Iris pigment epithelial cell (primary cell): Measurements from ENCODE around the gene DGCR8.
"Not testable (repeated sequence)": the region's sequence is repeated elsewhere in the genome, so short reads cannot be mapped to it uniquely, and the experiment has no call there.

Experiments
- DNase-seq: peaks from one replicate; pipeline ENCODE4 v3.0.0-alpha.2; 2011; ENCODE audit warnings: low read depth

DGCR8 gene

DNA sequence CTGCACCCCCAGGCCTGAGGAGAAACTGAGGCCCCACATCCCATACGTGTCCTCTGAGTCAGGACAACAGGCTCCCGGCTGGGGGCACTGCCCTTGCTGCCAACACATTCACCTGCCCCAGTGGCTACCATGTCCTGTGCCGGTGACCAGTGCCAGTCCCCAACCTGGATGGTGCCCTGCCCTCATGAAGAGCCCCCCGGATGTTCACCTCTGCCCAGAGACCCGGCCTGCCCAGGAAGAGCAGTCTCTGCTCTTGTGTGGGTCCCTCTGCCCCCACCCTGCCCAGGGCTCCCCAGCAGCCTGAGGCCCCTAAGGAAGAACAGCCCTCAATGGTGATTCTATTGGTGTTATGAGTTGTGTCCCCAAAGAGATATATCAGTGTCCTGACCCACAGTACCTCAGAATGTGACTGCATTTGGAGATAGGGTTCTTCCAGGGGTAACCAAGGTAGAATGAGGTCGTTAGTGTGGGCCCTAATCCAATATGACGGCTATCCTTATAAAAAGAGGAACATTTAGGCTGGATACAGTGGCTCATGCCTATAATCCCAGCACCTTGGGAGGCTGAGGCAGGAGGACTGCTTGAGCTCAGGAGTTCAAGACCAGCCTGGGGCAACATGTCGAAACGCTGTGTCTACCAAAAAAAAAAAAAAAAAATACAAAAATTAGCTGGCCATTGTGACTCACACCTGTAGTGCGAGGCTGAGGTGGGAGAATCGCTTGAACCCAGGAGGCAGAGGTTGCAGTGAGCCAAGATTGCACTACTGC, 13.2 kb upstream of the DGCR8 start:
- DNase-seq = no peak

DNA sequence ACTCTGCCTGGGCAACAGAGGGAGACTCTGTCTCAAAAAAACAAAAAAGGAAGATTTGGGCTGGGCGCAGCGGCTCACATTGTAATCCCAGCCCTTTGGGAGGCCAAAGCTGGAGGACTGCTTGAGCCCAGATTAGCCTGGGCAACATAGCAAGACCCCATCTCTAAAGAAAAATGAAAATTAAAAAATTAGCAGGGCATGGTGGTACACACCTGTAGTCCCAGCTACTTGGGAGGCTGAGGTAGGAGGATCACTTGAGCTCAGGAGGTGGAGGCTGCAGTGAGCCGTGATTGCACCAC, 12.7 kb upstream of the DGCR8 start:
- not testable (repeated sequence) for DNase-seq

DNA sequence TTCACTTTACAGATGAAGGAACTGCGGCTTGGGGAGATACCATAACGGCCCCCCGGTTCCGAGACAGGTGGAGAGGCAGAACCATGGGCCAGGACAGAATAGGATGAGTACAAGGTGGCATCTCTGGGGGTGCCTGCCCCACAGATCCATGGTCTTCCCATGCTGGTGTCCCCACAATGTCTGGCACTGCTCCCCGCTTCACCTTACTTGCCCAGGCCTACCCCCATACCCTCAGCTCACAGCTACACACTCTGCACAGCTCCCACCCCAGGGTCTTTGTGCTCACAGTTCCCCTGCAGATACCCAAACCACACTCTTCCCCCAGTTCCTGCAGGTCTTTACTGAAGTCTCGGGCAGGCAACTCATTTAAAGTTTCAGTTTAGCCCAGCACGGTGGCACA, 11.4 kb upstream of the DGCR8 start:
- no peak for DNase-seq

DNA sequence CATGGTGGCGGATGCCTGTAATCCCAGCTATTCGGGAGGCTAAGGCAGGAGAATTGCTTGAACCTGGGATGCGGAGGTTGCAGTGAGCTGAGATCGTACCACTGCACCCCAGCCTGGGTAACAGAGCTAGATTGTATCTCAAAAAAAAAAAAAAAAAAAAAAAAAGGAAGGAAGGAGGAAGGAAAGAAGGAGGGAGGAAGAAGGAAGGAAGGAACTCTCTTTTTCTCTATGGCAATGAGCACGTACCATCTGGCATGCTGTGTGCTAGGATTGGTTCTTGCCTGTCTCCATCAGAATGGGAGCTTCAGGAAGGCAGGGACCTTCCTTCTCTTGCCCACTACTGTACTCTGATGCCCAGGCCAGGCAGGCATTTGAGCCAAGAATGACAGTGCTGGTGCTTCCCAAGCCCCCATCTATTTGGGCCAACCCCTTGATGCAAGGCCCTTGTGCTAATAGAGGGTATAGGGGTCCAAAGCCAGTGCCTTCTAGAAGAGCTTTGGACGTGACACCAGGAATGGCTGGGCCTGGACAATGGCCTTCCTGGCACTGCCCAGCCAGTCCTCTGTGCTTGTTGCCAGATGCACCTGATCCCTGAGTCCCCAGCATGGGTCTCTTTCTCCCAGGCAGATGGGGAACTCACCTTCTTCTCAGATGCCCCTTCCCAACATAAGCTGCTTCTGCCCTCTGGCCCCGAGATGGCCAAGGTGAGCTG, 10.6 kb upstream of the DGCR8 start:
- no peak for DNase-seq

DNA sequence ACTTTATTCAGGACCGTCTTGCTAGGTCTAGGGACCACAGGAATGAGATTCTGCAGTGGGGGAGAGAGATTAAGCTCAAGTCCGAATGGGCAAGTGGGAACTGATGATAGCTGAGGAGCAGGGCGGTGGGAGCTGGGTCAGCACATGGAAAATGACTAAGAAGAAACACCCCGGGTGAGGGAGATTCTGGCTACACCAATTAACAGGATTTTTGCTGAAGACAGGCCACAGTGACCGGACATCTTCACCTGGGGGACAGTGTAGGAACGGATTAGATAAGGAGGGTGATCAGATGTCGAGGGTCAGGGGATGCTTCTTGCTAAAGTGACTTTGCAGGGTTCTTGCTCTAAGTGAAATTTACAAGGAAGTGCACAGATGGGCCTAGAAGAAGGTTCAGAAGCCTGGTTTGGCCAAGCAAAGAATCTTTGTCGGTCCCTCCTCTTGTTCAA, 8.5 kb upstream of the DGCR8 start:
- DNase-seq = no peak

DNA sequence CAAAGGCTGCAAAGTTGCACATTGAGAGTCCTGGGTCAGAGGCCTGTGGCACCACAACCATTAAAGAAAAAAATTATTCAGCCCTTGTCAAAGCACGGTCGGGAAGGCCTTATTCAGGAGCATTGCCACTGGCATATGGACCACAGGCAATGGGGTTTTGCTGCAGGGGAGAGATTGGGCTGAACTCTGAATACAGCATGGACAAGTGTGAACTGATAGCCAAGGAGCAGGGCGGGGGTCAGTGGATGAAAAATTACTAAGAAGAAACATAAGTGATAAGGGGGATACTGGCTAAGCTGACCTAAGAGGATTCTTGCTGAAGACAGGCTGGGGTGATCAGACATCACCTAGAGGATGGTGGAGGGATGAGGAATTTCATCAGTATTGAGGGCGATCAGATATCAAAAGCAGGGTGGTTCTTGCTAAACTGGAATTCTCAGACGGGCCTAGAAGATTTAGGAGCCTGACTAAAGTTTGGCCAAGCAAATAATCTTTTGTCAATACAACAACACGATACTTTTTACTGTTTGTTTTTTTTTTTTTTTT, 3.3 kb upstream of the DGCR8 start:
- DNase-seq = no peak

DNA sequence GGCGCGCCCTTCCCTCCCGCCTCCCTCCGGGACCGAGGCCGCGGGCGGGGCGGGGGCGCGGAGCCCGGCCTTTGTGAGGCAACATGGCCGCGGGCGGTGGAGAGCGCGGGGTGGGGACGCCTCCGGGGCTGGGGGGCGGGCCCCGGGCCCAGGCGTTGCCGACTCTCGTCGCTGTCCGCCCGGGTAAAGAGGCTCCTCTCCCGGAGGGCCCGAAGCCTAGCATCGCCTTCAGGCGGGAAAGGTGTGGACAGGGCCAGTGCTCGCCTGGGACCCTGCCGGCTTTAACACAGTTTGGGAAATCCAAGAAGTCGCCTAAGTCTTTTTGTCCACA, 369 bp downstream of the DGCR8 start:
- peak; percentile 48 for DNase-seq

DNA sequence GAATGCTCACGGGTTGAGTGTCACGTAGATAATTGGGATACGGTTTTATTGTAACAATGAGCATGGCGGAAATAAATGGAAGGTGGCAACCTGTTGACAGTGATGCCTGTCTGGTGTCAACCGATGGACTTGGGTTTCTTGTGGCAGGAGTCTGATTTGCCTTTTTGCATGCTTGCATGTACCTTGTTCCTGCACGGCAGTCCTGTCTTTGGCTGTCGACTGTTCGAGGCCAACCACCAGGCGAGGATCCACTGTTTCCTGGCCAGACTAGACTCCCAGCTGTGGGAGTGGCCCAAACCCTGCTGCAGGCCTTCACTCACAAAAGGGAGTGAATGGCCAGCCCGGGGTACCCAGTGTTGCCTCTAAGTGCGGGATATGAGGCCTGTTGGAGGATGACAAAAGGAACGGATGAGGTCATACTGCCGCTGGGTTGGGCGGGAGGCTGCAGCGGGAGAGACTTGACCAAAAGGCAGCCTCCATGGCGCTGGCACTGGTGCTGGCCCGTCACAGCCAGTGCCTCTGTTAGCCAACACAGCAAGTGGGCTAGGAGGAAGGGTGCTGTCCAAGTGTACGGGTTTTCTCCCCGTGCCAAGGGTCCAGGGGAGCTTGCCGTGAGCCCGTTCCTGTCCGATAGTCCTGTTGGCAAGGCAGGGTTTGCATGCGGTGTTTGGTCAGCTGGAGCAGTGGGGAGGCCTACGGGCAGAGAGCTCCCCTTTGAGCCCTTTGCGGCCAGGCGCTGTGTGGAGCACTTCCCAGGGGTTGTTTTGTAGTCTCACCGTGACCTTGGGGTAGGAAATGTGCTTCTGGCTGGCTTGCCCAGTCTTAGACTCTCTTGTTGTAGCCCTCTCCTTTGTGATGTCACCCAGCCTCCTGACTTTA, 974 bp downstream of the DGCR8 start:
- DNase-seq = peak; percentile 70

DNA sequence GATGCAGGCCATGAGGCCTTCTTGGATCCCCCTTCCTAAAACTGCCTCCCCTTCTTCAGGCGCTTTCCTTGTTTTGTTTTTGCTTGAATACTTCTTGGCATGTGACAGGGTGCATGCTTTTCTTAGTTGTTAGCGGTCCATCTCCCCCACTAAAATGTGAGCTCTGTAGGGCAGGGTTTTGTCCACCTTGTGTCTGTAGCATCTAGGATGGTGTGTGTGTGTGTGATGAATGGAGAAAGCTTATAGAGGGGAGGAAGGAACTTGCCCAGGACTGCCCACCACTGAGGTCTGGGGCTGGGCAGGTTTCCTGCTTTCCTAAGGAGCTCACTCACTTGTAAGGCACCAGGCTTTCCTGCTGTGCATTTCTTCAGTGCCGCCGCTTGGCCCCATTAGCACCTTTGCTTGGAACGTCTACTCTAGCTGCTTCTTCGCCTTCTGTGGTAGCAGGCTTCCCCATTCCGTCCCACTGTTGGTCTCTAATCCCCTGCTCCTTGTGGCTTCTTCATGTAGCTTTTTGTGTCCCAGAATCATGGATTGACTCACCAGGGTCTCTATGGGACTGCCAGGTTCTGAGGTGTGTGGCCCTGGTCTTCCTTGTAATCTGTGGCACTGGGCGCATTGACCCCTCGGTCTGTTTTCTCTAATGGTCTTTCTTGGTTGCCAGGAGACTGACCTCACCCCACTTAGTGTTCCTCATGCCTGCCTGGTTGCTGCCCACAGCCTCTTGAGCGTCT, 3.3 kb downstream of the DGCR8 start:
- no peak for DNase-seq

DNA sequence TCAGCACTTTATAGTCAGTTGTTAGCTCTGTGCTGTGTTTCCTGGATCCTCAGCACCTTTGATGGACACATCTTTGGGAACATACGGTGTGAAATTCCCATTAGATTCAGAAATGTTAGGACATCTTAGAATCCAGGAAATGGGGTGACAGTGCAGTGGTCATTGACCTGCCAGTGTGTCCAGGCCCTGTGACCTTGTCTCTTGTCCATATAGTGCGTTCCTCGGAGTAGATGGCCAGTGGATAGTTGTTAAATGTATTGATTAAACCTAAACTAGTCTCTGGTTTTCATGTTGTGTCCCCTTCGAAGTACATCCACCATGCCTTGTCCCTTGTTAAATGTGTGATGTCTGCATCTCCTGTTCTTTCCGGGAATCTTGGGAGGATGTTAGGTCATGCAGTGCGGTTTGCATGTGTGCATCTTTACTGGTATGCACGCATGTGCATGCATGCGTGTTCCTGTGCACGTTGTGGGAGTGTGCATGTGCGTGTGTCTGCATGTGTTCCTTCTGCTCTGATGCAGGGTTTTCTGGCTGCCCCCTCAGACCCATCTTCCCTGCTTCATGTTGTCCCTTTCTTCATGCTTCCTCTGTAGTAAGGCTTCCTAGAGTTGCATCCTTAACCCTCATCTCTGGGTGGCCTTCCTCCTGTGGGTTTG, 4.0 kb downstream of the DGCR8 start:
- DNase-seq = no peak

DNA sequence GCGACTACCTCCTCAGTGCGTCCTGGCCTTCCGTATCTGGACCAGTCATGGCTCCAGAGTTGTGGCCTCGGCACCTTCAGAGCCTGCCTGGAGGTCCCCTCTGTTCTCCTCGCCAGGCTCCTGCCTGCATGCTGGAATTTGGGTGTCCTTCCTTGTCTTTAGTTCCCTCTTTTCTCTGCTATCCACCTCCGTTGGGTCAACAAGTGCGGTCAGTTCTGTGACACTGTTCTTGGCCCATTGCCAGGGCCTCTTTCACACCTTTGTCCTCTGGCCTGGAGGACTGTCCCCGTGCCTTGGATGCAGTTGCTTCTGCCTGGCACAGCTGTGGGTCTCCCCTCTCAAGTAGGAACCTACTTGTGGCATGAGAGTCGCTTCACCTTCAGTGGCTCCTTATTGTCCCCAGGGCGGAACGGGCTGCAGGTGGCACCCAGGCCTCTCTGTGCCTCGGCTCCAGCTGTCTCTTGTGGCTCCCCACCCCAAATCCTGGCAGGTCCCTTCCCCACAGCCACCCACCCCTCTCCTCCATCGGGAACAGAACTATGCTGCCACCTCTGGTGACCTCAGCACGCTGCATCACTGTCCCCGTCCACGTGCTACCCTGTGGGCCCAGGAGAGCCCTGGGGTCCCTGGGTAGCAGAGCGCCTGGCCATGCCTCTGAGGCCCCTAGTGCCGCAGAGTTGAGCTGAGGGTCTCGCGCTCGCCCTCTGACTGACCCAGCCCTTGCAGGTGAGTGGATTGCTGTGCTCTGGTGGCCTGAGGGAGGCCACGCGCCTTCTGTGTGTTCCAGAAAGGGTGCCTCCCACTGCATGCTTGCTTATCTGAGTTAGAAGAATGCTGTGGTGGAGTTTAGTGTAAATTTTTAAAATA, 4.7 kb downstream of the DGCR8 start:
- DNase-seq = no peak

DNA sequence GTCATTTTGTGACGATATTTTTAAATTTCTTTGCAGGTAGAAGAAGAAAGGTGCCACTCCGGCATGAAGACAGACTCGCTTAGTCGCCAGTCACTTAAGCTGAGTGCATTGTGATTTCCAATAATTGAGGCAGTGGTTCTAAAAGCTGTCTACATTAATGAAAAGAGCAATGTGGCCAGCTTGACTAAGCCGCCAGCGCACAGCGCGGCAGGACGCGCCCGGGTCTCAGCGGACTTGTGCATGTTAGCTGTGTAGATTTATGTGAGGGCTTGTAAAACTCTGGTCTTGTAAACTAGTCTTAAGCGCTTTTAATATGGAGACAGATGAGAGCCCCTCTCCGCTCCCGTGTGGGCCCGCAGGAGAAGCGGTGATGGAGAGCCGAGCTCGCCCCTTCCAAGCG, 5.6 kb downstream of the DGCR8 start:
- no peak for DNase-seq

DNA sequence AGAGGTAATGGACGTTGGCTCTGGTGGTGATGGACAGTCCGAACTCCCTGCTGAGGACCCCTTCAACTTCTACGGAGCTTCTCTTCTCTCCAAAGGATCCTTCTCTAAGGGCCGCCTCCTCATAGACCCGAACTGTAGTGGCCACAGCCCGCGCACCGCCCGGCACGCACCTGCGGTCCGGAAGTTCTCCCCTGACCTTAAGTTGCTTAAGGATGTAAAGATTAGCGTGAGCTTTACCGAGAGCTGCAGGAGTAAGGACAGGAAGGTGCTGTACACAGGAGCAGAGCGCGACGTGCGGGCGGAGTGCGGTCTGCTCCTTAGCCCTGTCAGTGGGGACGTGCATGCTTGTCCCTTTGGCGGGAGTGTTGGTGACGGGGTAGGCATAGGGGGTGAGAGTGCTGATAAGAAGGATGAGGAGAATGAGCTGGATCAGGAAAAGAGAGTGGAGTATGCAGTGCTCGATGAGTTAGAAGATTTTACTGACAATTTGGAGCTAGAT, 6.1 kb downstream of the DGCR8 start:
- no peak for DNase-seq

DNA sequence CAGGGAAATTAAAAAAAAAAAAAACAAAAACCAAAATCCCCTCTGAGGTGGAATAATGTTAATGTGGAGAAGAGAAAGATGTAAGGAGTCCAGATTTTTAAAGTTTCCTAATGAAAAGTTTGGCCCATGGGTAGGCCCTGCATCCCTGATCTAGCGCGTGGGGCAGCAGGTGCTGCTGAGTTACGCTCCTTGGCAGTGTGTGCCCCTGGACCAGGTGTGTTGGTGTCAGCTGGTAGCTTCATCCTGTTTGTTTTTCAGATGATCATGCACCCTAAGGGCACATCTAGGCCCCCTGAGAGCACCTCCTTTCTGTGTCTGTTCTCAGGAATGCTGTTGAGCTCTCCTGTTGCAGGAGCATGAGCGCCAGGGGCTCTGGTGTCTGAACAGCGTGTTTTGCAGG, 6.7 kb downstream of the DGCR8 start:
- DNase-seq = no peak

DNA sequence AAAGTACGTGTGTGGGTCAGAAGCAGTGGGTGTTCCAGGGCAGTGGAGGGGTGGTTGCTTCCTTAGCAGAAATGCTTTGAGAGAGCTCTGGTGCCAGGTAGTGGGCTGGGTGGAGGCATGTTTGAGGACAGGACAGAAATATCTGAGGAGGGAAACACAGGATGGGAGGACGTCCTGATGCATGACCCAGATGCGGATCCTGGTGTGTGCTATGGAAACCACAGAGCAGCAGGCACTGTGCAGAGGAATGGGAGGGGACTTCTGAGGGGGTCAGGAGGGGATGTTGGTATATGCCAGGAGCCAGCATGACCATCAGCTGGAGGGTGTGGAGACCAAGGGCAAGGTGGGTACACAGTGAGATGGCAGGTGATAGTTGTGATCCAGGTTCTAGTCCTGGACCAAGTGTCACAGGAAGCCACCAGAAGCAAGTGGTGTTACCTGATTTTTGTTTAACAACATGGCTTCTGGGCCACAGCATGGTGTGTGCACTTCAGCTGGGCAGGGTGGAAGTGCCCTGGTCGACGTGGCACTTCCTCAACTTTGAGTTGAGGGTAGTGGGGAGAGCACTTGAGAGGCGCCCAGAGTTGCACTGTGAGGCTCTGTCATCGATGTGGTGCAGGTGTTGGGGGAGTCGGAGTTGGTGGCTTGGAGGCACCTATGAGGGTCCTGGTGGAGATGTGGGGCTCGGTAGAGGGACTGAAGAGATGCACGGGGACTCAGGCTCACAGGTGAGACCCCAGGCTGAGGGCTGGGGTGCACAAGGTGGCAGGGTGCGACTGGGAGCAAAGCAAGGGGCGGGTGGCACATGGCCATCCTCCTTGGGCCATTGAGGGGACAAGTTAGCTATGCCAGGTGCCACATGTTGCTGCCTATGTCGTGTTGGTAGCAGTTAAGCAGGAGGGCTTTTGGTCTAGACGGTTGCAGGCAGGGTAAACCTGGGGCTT, 7.5 kb downstream of the DGCR8 start:
- DNase-seq = no peak

DNA sequence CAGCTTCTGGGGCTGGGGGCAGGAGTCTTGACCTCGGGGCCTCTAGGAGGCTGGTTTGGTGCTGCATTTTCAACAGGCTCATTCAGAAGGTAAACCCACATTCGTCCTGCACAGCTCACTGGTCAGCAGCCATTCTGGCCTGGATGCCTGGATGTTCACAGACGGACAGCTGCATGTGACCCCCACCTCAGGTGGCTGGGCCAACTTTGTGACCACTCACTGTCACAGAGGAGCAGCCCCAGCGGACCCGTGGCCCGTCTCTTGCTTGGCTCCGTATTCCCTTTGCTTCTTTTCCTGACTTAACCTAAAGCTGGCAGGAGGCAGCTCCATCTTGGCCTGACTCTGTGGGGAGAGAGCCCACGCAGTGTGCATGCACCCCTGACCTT, 8.2 kb downstream of the DGCR8 start:
- DNase-seq = no peak

DNA sequence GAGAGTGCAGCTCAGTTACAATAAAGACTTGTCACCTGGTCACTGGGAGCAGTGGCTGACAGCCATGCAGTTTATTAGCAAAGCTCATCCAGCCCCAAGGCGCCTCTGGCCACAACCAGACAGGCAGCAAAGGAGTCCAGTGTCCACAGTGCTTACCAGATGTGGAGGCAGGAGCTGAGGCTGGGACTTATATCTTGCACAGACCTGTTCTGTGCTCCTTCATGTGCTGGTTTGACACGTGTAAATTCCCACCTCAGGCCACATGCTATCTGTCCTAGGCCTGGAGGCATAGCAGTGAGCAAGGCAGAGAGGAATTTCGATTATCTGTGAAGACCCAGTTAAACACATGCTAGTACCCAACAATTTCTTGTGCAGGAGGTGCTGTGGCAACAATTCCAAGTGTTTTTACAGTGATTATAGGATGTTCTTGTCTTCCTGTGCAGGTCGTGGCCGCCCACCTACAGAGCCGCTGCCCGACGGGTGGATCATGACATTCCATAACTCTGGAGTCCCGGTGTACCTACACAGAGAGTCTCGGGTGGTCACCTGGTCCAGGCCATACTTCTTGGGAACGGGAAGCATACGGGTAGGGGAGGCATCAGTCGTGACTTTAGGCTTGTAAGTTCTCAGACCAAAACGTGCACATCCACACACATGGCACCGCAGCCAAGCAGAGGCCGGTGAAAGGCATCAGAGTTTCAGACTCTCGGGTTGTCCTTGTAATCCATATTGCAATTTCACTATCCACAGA, 9.4 kb downstream of the DGCR8 start:
- DNase-seq = no peak

DNA sequence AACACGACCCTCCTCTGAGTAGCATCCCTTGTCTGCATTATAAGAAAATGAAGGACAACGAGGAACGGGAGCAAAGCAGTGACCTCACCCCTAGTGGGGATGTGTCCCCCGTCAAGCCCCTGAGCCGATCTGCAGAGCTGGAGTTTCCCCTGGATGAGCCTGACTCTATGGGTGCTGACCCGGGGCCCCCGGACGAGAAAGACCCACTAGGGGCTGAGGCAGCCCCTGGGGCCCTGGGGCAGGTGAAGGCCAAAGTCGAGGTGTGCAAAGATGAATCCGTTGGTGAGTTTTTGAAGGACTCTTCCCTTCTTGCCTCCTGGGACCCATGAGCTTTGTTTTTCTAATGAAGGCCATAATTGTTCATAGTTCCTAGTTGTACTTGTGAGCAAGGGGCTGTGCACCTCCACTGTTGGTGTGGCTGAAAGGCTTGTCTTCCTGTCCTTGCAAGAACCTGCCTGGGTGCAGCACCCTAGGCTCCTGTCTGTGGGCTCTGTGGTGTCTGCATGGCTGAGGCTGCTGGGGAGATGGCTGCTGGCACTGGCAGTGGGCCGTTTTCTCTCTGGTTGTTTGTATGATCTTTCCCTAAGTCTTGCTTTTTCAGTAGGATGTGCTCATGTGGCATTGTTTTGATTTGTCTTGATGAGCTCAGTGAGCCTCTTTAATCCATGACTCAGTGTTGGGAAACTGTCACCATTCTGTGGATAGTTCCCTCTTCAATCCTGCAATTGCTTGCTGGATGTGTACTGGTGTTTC, 10.1 kb downstream of the DGCR8 start:
- DNase-seq = peak; percentile 69
